Measurements from ENCODE around the gene HOOK1. TPM values are rescaled to one million over a fixed set of nuclear protein-coding genes. Genes with fewer than 3 reads are reported as not detected.
A peak's percentile ranks its signal among the peaks of the same experiment; 100 is the strongest.

HOOK1 gene
- total RNA-seq, 4 donors from 2014 or later, result 20.6 to 72.3 (median 36.4) TPM

DNA sequence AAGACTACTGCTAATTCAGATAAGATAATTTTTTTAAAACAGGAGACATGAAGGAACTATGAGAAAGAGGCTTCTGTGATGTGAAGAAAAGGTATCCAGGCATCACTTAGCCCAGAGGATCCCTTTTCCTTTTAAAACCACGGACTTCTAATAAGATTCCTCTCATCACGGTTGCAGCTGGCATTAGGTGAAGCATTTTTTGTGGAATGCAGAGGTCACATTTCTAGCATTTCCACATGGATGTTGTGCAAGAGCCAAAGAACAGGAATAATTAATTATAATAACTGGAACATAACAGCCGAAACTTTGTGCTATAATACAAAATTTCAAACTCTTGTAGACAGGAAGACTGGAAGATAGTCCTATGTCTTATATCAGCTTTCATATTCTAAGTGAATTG lies 84.2 kb downstream of the HOOK1 start:
- Histone ChIP-seq H3K9me3 (no peaks in the 10 kb centered on the region), H3K4me3 (no peak overlapping the region), H3K27me3 (no peaks in the 10 kb centered on the region), H3K4me1 (peaks cover 0 to 5% (median 0%) of the 10 kb centered on the region in 4 donors), H3K36me3 (peaks cover 0 to 30% (median 0%) of the 10 kb centered on the region in 3 donors), H3K27ac (no peak overlapping the region)
- DNase-seq, result no peak
- TF ChIP-seq CTCF (IDR thresholded peaks at IDR 0.05) (no peak), POLR2A (IDR thresholded peaks at IDR 0.05) (no peak)

DNA sequence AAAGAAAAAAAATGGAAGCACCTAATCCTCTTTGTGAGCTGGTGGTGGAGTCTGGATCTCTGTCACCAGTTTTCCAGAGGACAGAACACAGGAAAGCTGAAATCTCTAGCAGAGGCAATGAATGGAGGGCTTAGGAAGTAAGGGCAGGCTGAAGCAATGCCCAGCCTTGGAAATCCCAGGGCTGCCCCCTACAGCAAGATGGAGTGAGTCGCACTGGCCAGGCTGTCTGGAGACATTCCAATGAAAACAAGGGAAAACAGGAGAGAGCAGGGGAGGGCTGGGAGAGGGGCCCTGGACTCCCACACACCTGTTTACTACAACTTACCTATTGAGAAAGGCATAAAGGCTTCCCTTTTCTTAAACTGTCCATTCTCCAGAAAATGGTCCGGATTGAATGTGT lies 85.9 kb downstream of the HOOK1 start:
- no peak for DNase-seq
- Histone ChIP-seq H3K4me1 (no peaks in the 10 kb centered on the region), H3K36me3 (peaks cover 0 to 30% (median 0%) of the 10 kb centered on the region in 3 donors), H3K27me3 (no peaks in the 10 kb centered on the region), H3K4me3 (no peak overlapping the region), H3K9me3 (no peaks in the 10 kb centered on the region), H3K27ac (no peak overlapping the region)
- TF ChIP-seq POLR2A (IDR thresholded peaks at IDR 0.05), result no peak
- TF ChIP-seq CTCF (IDR thresholded peaks at IDR 0.05), result no peak

GRCh38 chr1:59901770-59902388 lies 87.1 kb downstream of the HOOK1 start:
- Histone ChIP-seq H3K27ac (no peak overlapping the region), H3K27me3 (no peaks in the 10 kb centered on the region), H3K4me3 (no peak overlapping the region), H3K36me3 (peaks cover 0 to 30% (median 0%) of the 10 kb centered on the region in 3 donors), H3K9me3 (no peaks in the 10 kb centered on the region), H3K4me1 (no peaks in the 10 kb centered on the region)
- TF ChIP-seq POLR2A (IDR thresholded peaks at IDR 0.05) (no peak), CTCF (IDR thresholded peaks at IDR 0.05) (no peak)
- no peak for DNase-seq

- Histone ChIP-seq H3K4me3 (no peak overlapping the region), H3K4me1 (no peaks in the 10 kb centered on the region), H3K9me3 (no peaks in the 10 kb centered on the region), H3K36me3 (peaks cover 0 to 24% (median 0%) of the 10 kb centered on the region in 3 donors), H3K27me3 (no peaks in the 10 kb centered on the region), H3K27ac (no peak overlapping the region)
- TF ChIP-seq POLR2A (IDR thresholded peaks at IDR 0.05) (no peak), CTCF (IDR thresholded peaks at IDR 0.05) (peak in 4 of 6 experiments; percentile 31 to 66 (median 59))
- DNase-seq, result peak in 1 of 3 donors; percentile 65
Measured at GRCh38 chr1:59903141-59903754, 88.5 kb downstream of the HOOK1 start.

DNA sequence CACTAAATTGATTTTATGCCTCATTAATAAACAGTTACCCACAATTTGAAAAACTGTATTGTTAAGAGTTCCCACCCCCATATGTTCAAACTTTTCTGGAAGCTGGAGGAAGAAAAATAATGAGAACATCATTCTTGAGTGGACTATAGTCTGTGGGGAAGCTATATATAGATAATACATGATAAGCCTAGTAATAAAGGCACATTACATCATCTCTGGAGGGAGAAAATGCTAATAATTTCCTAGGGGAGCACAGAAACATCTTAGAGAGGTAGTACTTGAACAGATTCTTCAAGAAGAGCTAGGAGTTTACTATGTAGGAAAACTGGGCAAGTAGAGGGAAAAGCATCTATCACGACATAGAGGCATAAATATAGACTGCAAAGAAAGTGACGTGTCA lies 92.2 kb downstream of the HOOK1 start:
- H3K27ac ChIP-seq, result peak overlapping the region in 2 of 4 donors; percentile 27 to 66
- TF ChIP-seq CTCF (IDR thresholded peaks at IDR 0.05), result no peak
- no peak for TF ChIP-seq POLR2A (IDR thresholded peaks at IDR 0.05)

More for the DNA sequence above, 92.2 kb downstream of the HOOK1 start:
- no peaks in the 10 kb centered on the region for H3K9me3 ChIP-seq
- no peak for DNase-seq
- H3K4me3 ChIP-seq, result no peak overlapping the region
- H3K27me3 ChIP-seq, result no peaks in the 10 kb centered on the region
- H3K36me3 ChIP-seq, result no peaks in the 10 kb centered on the region
- peaks cover 0 to 7% (median 0%) of the 10 kb centered on the region in 4 donors for H3K4me1 ChIP-seq
